DMS53 treated with DMSO at 0.1 percent for 48 hours (cell line): Measurements from ENCODE around the gene ULK4.
A peak's percentile ranks its signal among the peaks of the same experiment; 100 is the strongest.
"Not testable (repeated sequence)": the region's sequence is repeated elsewhere in the genome, so short reads cannot be mapped to it uniquely, and the experiment has no call there.

Experiments
- DNase-seq: peaks from one replicate; lab custom pipeline; 2025; ENCODE audit not compliant: unreplicated experiment; lab: John Stamatoyannopoulos, UW

Gene ULK4

DNA sequence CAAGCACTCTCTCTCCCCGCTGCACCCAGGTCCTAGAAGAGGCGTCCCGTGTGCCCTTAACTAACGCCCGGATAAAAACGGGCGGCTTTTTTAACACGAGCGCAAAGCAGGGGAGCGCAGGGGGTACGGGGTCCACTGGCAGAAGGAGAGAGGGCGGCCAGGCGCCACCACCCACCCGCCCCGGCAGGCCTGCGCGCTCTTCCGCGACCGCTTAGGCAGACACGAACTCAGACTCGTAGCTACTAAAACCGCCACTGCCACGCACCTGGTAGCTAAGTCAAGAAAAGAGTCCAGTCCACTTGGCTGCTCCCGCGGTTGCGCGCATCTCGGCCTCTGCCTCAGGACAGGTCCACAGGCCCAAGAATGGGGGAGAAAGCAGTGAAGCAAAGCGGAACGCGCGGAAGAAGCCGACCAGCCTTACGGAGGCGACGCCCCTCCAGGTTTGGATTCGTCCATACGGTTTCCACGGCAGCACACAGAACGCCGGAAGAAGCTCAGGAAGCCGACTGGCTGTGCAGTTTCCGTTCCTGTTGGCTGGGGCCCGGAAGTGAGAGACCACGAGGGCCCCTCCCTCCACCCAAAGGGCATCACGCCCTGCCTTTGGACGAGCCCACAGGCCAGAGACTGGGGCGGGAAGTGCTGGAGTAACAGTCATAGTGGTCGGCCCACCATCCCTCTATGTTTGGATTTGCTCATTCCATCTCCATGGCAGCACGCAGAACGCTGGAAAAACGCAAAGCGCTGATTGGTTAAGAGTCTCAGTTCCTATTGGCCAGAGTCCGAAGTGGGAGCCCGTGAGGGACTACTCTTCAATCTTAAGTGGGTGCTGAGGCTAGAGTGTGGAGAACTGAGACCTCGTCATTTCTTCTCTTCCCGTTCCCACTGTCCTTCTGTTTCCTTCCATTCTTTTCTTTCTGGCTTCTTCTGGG, at the start of gene ULK4:
ULK4 (minus strand) TSS at position 353 of the 929 bp plus-strand sequence. CDS start 7,344 bp downstream, outside the sequence.
- peak; percentile 83 for DNase-seq

DNA sequence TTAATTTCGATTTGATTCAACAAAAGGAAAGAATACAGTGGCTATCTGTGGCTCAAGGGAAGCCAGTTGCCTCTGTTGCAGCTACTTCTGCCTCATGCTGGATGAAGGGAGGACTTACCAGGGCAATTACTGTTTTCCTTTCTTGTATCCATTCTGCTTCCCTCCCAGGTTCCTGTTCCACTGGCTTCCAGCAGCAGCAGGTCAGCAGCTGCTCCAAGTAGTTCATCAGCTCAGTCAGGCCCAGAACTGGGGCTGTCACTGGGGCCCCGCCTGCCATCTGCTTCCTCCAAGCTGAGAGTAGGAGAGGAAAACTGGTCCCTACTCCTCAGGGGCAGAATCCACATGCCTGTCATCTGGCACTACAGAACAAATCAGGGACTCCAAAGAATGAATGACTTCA, 48.6 kb upstream of the ULK4 start:
- DNase-seq = no peak

DNA sequence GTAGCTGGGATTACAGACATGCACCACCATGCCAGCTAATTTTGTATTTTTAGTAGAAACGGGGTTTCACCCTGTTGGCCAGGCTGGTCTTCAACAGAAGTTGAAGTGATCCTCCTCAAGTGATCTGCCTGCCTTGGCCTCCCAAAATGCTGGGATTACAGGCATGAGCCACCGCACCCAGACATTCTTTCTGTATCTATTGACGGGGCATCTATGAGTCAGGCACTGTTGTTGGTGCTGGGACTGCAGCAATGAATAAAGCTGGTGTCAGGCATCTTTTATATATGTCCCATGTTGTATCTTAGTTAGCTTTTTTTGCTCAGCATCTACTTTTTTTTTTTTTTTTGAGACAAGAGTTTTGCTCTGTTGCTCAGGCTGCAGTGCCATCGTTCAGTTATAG, 47.6 kb upstream of the ULK4 start:
- no peak for DNase-seq

DNA sequence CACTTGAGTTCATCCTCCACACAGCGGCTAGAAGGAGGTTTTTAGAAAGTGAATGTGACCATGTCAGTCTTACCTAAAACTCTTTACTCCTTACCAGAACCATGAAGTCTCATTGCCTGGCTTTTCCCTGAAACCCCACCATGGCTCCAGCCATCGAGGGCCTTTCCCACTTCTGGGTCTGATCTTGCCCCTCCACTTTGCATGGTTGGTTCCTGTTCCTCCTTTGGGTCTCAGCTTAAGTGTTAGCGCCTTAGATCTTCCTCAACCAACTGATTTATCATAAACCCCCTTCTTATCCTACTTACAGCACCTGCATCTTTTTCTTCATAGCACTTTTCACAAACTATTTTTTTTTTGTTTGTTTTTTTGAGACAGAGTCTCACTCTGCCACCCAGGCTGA, 45.9 kb upstream of the ULK4 start:
- DNase-seq = no peak

DNA sequence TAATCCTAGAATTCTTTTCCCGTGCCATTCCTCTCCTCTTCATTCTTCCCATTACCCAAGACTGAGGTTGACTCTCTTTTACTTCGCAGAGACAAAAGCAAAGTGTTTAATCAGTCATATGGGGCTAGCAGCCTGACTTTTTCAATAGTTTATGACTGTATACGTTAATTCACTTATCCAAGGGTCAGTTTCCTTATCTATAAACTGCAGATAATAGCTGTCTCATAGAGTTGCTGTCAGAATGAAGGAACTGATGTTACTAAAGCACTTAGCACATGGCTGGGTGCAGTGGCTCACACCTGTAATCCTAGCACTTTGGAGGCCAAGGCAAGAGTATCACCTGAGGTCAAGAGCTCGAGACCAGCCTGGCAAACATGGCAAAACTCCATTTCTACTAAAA, 43.5 kb upstream of the ULK4 start:
- no peak for DNase-seq

DNA sequence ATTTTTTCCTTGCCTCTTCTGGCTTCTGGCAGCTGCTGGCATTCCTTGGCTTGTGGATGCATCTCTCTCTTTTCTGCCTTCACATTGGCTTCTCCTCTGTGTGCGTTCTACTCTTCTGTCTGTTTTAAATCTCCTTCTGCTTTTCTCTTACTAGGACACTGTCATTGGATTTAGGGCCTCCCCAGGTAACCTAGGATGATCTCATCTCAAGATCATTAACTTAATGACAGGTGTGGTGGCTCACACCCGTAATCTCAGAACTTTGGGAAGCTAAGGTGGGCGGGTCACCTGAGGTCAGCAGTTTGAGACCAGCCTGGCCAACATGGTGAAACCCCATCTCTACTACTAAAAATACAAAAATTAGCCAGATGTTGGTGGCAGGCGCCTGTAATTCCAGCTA, 40.9 kb upstream of the ULK4 start:
- DNase-seq = no peak

DNA sequence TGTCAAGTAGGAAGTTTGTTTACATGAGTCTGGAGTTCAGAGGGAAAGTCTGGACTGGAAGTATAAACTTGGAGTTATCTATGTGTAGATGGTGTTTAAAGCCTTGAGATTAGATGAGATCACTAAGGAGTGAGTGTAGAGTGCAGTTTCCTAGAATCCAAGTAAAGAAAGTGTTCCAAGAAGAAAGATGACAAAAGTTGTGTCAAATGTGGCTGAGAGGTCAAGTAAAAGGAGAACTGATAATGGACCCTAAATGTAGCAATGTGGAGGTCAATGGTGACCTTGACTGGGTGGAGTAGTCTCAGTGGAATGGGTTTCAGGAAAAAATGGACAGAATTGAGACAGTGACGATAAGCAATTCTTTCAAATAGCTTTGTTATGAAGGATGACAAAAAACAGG, 39.9 kb upstream of the ULK4 start:
- DNase-seq = no peak

DNA sequence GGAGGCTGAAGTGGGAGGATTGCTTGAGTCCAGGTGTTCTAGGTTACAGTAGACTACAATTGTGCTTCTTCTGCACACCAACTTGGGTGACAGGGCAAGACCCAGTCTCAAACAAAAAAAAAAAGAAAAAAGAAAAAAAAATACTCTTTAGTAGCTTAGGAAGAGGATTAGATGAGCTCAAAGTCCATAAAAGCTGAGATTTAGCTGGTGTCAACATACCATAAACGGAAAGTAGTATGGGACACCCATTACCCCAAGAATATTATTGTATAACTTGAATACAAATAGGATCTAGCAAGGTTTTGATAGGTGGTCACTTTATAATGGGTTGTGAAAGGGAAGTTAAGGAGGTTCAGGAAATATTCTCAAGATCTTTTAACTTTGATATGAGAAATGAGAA, 38.0 kb upstream of the ULK4 start:
- DNase-seq = no peak

DNA sequence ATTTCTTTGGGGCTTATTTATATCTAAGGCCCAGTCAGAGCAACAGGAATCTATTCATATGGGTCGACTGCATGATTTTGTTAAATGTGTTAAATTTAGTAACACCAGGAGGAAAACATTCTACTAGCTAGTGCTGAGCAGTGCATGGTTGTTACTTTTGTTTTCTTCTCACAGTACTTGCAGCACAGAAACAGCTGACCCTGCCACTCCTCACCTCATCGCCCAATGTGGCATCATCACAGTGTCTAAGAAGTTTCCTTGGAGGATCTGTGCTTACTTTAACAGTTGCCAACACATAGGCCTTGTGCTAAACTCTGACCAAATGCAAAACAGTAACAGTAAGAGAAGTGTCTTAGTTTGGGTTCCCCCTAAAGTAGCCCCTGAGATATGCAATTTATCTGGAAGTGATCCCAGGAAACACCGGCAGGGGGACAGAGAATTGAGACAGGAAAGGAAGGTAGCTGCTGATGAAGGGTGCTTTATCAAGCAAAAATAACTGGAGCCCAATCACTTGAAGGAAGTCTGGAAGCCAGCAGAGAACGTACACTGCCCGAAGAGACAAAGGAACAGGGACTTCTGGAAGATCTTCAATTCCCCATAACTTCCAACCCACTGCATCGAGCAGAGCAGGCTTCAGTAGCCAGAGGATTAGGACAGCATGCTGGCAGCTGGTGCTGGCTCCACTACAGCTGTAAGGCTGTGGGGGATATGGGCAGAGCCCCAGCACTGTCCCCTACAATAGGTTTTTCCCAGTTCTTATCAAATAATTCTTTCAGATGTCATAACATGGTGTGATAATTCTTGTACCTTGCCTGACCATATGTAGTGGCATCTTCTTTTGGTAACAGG, 36.0 kb upstream of the ULK4 start:
- no peak for DNase-seq

DNA sequence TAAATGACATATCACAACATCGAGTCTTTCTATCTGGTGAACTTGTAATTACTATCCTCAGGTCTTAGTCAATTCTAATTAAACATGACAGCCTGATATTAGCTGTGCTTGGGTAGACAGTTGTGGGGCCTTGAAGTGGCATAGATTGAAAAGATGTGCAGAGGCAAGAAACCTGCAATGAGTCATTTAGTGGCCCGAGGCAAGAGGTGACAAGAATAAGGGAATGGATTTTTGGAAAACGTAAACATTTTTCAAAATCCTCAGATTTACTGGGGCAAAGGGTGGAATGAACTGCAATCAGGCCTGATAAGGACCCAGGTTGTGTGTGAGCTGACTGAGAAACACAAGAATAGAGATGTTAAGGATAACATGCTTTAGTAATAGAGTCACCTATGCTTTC, 29.5 kb upstream of the ULK4 start:
- DNase-seq = no peak

DNA sequence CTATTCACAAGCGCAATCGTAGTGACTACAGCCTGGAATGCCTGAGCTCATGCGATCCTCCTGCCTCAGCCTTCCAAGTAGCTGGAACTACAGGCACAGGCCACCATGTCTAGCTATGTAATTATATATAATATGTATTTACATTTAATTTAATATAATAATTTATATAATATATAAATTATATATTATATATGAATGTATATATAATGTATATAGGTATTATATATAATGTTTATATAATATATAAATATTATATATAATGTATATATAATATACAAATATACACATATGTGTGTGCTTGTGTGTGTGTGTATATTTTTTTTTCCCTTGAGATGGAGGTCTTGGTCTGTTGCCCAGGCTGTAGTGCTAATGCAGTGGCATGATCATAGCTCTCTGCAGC, 27.6 kb upstream of the ULK4 start:
- no peak for DNase-seq

DNA sequence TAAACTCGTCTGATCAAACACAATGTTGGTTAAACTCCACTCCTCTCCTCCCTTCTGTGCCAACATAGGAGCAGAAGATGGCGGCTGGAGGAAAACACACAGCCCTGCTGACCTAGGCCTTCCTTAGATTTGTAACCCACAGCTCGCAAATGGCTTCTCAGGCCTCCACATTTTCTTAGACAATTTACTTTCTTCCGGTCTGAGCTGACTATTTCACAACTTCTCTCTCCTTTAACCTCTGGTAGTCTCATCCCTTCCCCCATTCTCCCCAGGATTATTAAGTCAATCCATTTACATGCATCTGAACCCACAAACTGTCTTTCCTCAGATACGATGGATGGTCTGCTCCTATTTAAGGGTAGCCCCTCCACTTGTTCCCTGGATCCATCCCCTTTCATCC, 25.7 kb upstream of the ULK4 start:
- DNase-seq = no peak

DNA sequence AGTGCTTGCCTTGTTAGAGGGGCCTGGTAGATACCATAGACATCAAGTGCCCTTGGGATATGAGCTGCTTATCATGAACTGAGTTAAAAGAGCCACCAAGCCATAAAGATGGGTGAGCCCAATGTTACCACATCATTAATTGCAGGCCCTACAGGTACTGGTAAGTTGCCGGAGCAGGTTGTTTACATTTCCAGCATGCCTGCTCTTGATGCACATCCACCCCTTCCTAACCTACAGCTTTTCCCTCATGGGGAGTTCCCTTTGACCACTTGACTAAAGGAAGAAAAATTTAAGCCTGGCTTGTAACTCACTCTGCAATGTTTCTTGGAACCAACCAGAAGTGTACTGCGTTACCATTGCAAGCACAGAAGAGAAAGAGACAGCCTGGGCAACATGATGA, 24.7 kb upstream of the ULK4 start:
- no peak for DNase-seq

DNA sequence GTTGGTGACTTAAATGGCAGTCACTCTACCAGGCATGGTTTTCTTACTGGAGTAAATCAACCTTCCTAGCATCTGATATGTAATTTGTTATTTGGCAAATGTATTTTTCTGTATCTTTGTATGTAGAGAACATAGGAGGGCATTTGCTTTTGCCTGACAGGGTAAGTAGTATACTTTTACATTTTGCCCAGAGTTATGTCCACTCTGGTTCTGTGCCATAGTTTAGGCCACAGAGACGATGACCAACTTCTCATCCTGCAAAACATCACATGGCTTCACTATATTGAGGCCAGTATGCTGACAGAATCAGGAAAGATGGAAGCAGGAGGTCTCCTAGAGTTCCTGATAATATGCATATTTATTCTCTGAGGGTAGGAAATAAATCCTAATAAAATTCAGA, 23.1 kb upstream of the ULK4 start:
- no peak for DNase-seq

DNA sequence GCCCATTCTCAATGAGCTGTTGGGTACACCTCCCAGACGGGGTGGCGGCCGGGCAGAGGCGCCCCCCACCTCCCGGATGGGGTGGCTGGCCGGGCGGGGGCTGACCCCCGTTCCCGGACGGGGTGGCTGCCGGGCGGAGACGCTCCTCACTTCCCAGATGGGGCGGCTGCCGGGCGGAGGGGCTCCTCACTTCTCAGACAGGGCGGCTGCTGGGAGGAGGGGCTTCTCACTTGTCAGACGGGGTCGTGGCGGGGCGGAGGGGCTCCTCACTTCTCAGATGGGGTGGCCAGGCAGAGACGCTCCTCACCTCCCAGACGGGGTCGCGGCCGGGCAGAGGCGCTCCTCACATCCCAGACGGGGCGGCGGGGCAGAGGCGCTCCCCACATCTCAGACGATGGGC, 21.2 kb upstream of the ULK4 start:
- DNase-seq = not testable (repeated sequence)

DNA sequence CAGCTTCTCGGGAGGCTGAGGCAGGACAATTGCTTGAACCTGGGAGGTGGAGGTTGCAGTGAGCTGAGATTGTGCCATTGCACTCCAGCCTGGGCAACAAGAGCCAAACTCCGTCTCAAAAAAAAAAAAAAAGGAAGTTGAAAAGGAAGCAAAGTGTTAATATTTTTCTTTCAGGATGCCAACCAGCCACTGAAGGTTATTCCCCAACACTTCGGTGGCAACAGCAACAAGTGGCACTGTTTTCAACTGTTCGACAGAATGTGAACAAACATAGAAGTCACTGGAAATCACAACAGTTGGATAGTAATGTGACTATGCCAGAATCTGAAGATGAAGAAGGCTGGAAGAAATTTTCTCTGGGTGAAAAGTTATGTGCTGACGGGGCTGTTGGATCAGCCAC, 15.5 kb upstream of the ULK4 start:
- not testable (repeated sequence) for DNase-seq

DNA sequence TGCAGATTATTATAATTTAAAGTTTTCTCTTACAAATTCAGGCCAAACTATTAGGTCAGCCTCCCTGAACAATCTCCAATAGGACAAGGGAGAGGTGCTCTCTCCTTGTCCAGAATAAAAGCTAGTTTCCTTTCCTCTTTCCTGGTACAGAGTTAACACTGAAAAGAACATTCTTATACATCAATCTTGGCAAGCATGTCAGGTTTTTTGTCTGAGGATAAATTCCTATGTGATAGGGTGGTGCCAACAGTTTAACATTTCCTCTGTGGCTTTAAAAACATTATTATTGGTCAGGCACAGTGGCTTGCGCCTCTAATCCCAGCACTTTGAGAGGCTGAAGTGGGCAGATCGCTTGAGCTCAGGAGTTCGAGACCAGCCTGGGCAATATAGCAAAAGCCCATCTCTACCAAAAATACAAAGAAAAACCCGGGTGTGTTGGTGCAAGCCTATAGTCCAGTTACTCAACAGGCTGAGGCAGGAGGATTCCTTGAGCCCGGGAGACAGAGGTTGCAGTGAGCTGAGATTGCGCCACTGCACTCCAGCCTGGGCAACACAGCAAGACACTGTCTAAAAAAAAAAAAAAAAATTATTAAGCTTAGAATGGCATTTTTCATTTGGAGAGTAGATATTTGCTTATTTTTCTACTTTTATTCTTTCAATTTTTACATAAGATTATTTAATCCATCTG, 13.7 kb upstream of the ULK4 start:
- DNase-seq = no peak

DNA sequence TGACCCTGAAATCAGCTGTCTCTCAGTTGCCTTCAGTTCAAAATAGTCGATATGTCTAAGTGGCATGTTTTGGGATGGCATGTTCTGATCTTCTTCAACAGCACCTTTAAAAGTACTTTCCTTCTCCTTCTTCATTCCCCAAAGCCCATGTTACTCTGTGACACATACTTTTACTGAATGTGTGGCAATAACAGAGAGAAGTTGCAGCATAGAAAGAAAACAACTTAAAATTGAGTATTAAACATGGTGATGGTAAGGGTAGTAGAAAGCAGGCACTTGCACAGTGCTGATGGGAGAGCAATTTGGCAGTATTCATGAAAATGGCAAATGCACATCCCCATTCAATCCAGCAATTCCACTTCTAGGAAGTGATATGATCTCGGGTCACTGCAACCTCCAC, 12.3 kb upstream of the ULK4 start:
- no peak for DNase-seq

DNA sequence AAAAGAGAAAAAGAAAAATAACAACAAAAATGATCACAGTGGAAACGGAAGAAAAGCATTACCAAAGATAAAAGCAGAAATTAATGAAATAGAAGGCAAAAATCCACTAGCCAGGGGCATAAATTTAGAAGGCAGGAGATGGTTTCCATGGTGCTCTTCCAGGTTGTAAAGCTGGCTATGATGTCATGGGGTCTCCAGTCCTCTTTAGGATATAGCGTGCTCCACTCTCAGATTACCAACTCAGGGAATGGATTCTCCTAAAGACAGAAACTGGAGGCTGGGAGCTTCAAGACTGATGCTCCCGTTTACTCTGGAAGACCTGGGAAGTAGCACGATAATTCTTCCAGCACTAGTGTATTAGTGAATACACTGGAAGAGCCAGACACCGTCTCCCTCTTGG, 10.9 kb upstream of the ULK4 start:
- DNase-seq = no peak

DNA sequence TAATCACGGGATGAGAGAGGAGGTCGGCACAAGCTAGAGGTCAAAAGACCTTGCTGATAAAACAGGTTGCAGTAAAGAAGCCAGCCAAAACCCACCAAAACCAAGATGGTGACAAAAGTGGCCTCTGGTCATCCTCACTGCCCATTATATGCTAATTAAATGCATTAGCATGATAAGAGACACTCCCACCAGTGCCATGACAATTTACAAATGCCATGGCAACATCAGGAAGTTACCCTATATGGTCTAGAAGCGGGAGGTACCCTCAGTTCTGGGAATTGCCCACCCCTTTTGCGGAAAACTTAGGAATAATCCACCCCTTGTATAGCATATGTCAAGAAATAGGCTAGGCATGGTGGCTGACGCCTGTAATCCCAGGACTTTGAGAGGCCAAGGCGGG, 4.3 kb upstream of the ULK4 start:
- DNase-seq = no peak

DNA sequence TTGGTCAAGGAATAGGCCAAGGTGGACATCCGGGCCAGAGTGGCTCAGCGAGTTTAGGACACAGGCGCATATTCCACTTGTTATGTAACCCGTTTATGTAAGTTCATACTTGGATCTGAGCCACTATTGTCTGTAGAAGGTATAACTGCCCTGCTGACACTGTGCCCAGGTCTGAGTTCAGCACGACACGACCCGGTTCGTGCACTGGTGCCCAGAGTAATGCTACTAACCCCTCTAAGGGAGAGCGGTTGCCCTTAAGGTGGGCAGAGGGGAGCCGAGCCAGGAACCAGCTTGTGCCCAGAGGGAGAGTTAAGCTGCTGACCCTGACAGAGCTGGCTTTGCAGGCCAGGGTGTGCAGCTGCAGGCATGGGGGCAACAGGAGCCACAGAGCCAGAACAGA, 1.9 kb upstream of the ULK4 start:
- no peak for DNase-seq
